Spleen (tissue), 7 donors: ENCODE data around the gene MYO3A.

Experiments used
- POLR2AphosphoS5 ChIP-seq, 3 donors: sonication (generic); formaldehyde crosslinking; IDR thresholded peaks; one replicate each; pipeline ENCODE4 v1.5.1; 2017; ENCODE audit warnings: antibody characterized with exemption in 3 of 3
- TF ChIP-seq, protein P1 (sequence below), 11 experiments: fragments of 200-600 bp in 7 of 11; fragments of 450-650 bp in 4 of 11; sonication (generic) in 4 of 11; IDR thresholded peaks in 8 of 11; conservative IDR thresholded peaks in 3 of 11; 1 replicate in 7 of 11; 2 replicates in 4 of 11; pipeline versions ENCODE4 v1.4.0 to v1.8.0; 2016 to 2021; ENCODE audit warnings: antibody characterized with exemption in 11 of 11, inconsistent platforms in 4 of 11, mild to moderate bottlenecking in 1 of 11
- donor health status: DM: no; HTN: no; CAD: no; lungs with moderate emphysema.
- donor health status: DM: no; HTN: no; CAD: no.
- donor health status: DM: no; HTN: no; CAD: no.

DNA sequence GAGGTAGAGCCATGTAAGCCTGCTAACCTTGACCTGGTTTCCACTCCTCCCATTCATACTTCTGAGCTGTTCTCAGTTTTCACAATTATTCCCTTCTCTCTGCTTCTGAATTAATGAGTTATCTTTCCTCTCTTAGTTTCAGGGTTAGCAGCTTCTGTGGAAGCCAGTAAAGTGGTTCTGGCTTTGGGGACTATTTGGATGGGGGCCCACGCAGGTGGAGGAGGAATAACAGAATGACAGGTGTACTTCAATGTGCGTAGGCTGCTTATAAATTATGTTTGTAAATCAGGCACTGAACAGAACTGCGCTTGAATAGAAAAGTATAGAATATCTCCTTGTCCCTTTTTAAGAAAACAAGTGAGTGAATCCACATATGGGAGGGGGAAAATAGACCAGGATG, 153.6 kb downstream of the MYO3A start:
- TF ChIP-seq POLR2AphosphoS5 (IDR thresholded peaks at IDR 0.05) = no peak
- TF ChIP-seq, protein P1, sequence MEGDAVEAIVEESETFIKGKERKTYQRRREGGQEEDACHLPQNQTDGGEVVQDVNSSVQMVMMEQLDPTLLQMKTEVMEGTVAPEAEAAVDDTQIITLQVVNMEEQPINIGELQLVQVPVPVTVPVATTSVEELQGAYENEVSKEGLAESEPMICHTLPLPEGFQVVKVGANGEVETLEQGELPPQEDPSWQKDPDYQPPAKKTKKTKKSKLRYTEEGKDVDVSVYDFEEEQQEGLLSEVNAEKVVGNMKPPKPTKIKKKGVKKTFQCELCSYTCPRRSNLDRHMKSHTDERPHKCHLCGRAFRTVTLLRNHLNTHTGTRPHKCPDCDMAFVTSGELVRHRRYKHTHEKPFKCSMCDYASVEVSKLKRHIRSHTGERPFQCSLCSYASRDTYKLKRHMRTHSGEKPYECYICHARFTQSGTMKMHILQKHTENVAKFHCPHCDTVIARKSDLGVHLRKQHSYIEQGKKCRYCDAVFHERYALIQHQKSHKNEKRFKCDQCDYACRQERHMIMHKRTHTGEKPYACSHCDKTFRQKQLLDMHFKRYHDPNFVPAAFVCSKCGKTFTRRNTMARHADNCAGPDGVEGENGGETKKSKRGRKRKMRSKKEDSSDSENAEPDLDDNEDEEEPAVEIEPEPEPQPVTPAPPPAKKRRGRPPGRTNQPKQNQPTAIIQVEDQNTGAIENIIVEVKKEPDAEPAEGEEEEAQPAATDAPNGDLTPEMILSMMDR (IDR thresholded peaks at IDR 0.05 in 8 of 11, conservative IDR thresholded peaks at IDR 0.05 in 3 of 11) = no peak
